Bronchial epithelial cell (primary cell): ENCODE measurements around the gene OR1I1. TPM values are rescaled to one million over a fixed set of nuclear protein-coding genes. Genes with fewer than 3 reads are reported as not detected.

Experiments
- DNase-seq: peaks from one replicate; pipeline ENCODE4 v3.0.0-alpha.2; 2010; ENCODE audit warnings: low read depth
- FAIRE-seq: peaks from 2 replicates; lab custom pipeline; 2011; peaks lifted over from hg19 to GRCh38; lab: Jason Lieb, UNC
- H3K27me3 ChIP-seq: 2 replicates; pipeline ENCODE4 v1.5.1; 2011; ENCODE audit warnings: low read length; ENCODE audit not compliant: control insufficient read depth, insufficient read depth
- H3K36me3 ChIP-seq: 2 replicates; pipeline ENCODE4 v1.5.1; 2011; ENCODE audit warnings: low read length; ENCODE audit not compliant: control insufficient read depth, insufficient read depth
- H3K4me3 ChIP-seq: 2 replicates; pipeline ENCODE4 v1.5.1; 2011; ENCODE audit warnings: mild to moderate bottlenecking, low read depth, low read length, control low read depth
- total RNA-seq: library from RNA; depleted of rRNA; stranded (reverse); fragments of >200 nt; gene quantifications from 2 replicates; pipeline ENCODE4 v1.2.1, GENCODE V29; 2014
- TF ChIP-seq, protein P1 (sequence below): IDR thresholded peaks from 2 replicates; pipeline ENCODE4 v1.5.1; 2011; ENCODE audit warnings: mild to moderate bottlenecking, moderate library complexity, low read length, control low read depth, inconsistent platforms; ENCODE audit not compliant: insufficient read depth, severe bottlenecking

Gene OR1I1
- total RNA-seq, 1 donor from 2014 or later, result not detected

DNA sequence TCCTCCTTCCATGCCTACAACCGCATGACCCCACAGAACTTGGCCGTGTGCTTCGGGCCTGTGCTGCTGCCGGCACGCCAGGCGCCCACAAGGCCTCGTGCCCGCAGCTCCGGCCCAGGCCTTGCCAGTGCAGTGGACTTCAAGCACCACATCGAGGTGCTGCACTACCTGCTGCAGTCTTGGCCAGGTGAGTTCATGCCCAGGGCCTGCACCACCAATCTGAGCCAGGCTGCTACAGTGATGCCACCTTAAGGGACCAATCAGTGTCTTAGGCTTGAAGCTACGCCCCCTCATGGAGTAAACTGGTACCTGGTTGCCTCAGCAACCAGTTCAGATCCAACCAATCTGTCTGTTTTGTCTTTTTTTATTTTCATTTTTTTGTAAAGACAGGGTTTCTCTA lies 30.4 kb downstream of the OR1I1 start:
- DNase-seq, result peak; percentile 42
- no peak overlapping the region for H3K4me3 ChIP-seq
- peaks cover 10% of the 10 kb centered on the region for H3K36me3 ChIP-seq
- H3K27me3 ChIP-seq, result no peaks in the 10 kb centered on the region
- FAIRE-seq, result no peak
- TF ChIP-seq, protein P1, sequence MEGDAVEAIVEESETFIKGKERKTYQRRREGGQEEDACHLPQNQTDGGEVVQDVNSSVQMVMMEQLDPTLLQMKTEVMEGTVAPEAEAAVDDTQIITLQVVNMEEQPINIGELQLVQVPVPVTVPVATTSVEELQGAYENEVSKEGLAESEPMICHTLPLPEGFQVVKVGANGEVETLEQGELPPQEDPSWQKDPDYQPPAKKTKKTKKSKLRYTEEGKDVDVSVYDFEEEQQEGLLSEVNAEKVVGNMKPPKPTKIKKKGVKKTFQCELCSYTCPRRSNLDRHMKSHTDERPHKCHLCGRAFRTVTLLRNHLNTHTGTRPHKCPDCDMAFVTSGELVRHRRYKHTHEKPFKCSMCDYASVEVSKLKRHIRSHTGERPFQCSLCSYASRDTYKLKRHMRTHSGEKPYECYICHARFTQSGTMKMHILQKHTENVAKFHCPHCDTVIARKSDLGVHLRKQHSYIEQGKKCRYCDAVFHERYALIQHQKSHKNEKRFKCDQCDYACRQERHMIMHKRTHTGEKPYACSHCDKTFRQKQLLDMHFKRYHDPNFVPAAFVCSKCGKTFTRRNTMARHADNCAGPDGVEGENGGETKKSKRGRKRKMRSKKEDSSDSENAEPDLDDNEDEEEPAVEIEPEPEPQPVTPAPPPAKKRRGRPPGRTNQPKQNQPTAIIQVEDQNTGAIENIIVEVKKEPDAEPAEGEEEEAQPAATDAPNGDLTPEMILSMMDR, result no peak

DNA sequence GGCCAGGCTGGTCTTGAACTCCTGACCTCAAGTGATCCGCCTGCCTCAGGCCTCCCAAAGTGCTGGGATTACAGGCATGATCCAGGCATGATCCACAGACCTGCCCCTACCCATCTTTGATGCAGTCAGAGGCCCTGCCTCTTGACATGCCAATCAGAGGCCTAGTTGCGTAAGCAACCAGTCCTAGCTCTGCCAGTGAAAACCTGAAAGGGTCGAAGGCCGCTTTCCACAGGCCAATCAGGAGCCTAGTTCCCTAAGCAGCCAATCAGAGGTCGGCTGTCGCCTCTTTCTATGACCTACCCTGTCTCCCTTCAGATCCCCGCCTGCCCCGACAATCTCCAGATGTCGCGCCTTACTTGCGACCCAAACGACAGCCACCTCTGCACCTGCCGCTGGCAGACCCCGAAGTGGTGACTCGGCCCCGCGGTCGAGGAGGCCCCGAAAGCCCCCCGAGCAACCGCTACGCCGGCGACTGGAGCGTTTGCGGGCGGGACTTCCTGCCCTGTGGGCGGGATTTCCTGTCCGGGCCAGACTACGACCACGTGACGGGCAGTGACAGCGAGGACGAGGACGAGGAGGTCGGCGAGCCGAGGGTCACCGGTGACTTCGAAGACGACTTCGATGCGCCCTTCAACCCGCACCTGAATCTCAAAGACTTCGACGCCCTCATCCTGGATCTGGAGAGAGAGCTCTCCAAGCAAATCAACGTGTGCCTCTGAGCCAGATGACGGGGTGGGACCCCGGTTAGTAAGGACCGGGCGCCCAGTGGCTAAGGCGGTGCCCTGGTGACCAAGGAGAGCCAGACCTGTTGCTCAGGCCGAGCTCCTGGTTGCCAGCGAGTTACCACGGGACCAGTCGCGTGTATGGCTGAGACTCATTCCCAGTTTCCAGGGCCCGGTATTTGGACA lies 31.5 kb downstream of the OR1I1 start:
- H3K4me3 ChIP-seq, result no peak overlapping the region
- TF ChIP-seq, protein P1, result no peak
- H3K27me3 ChIP-seq, result no peaks in the 10 kb centered on the region
- no peak for DNase-seq
- no peak for FAIRE-seq
- H3K36me3 ChIP-seq, result peaks cover 13% of the 10 kb centered on the region

DNA sequence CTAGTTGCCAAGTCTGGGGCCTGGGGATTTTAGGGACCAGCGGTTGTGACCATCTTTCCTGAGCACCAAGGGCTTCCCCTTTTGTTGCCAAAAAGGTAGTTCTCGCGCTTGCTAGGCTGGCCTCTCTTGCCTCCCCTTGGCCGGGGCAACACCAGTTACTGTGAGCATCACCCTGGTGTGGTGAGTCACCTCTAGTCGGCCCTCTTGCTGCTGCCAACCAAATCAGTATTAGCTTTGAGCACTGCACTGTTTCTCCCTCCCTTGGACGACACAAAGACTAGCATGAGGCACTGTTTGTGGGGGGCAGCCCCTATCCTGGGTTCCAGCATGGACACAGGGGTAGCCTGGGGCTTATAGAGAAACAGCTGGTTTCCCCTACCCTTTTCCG lies 32.1 kb downstream of the OR1I1 start:
- H3K36me3 ChIP-seq, result peaks cover 19% of the 10 kb centered on the region
- TF ChIP-seq, protein P1, result no peak
- FAIRE-seq (no peak), DNase-seq (no peak)
- H3K27me3 ChIP-seq, result no peaks in the 10 kb centered on the region
- H3K4me3 ChIP-seq, result no peak overlapping the region

DNA sequence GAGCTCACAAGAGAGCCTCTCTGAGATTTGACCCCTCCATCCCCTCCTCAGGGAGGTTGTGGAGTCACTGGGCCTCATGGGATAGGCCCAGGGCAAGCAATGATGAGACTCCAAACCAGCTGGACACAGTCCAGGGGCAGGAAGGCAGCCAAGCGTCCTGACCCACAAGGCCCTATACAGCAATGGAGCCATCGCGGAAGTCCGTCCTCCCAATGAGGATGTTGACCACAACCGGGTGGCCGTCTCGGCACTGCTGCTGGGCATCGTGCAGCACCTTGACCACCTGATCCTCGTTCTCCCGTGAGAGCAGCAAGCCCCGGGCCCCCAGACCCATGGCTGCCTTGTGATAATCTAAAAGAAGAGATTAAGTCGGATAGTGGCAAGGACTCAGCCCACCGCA lies 33.1 kb downstream of the OR1I1 start:
- Histone ChIP-seq H3K36me3 (peaks cover 24% of the 10 kb centered on the region), H3K4me3 (no peak overlapping the region), H3K27me3 (no peaks in the 10 kb centered on the region)
- DNase-seq (no peak), FAIRE-seq (peak; percentile 13)
- TF ChIP-seq, protein P1, result no peak

DNA sequence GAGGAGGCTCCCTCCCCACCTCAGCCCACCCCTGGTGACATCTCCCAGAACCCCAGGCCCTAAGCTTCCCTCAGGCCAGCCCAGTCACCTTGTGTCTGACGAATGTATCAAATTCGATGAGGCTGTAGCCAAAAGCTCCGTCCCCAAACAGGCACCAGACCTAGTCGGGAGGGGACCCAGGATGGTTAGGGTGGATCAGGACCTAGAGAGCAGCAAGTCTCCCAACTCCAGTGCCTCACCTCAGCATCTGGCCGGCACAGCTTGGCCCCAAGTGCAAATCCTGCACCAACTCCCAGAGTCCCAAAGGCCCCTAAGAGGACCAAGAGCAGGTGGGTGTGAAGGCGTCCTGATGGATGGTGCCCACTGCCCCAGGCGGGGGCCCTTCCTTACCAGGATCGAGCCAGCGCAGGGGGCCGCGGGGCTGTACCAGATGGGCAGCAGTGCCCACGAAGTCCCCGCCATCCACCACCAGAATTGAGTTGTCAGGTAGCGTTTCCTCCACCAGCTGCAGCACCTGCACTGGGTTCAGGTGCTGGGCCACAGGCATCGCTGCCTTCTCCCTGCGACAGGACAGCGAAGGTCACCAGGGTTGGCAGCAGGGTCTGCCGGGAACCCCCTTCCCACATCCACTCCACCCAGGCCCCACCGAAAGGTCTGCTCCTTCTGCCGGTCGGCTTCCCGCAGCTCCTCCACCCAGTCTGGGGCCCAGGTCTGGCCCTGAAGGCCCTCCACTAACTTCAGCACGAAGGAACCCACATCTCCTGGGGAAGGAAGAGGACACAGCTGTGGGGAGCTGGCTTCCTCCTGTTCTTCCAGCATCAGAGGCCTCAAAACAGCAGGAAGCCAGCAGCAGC lies 34.0 kb downstream of the OR1I1 start:
- Histone ChIP-seq H3K27me3 (no peaks in the 10 kb centered on the region), H3K4me3 (no peak overlapping the region), H3K36me3 (peaks cover 28% of the 10 kb centered on the region)
- TF ChIP-seq, protein P1, result no peak
- FAIRE-seq, result no peak
- no peak for DNase-seq
